ENCODE results near the gene EPB41L4A. TPM values are rescaled to one million over a fixed set of nuclear protein-coding genes. Genes with fewer than 3 reads are reported as not detected.

EPB41L4A gene
- total RNA-seq, 4 donors from 2014 or later: 12.4 to 51.4 (median 23.0) TPM

- no peak for TF ChIP-seq CTCF (IDR thresholded peaks at IDR 0.05; ENCODE audit: low read depth)
Observed at GRCh38 chr5:112419986-112420864, 1.1 kb upstream of the EPB41L4A start.

- TF ChIP-seq CTCF (IDR thresholded peaks at IDR 0.05; ENCODE audit: low read depth): no peak
Observed at GRCh38 chr5:112418659-112419163, 366 bp downstream of the EPB41L4A start.

GRCh38 chr5:112417931-112418658 is 982 bp downstream of the EPB41L4A start:
- TF ChIP-seq CTCF (IDR thresholded peaks at IDR 0.05; ENCODE audit: low read depth): no peak

GRCh38 chr5:112415552-112415951 is 3.5 kb downstream of the EPB41L4A start:
- TF ChIP-seq CTCF (IDR thresholded peaks at IDR 0.05; ENCODE audit: low read depth): no peak

GRCh38 chr5:112413611-112414010 is 5.5 kb downstream of the EPB41L4A start:
- TF ChIP-seq CTCF (IDR thresholded peaks at IDR 0.05; ENCODE audit: low read depth): no peak

- TF ChIP-seq CTCF (IDR thresholded peaks at IDR 0.05; ENCODE audit: low read depth): no peak
Observed at GRCh38 chr5:112412346-112412745, 6.7 kb downstream of the EPB41L4A start.

GRCh38 chr5:112411903-112412302 is 7.2 kb downstream of the EPB41L4A start:
- no peak for TF ChIP-seq CTCF (IDR thresholded peaks at IDR 0.05; ENCODE audit: low read depth)

Data from subcutaneous adipose tissue (tissue), 4 donors.